RWPE2 (cell line): ENCODE data around the gene HIVEP1.

Experiments
- ATAC-seq: fragments of 200-7000 bp; cut with Tn5 transposase; 3 replicates; pipeline ENCODE4 v1.9.1; 2021; ENCODE audit warnings: low read depth
- DNase-seq: peaks from one replicate; pipeline ENCODE4 v3.0.0-alpha.2; 2020; ENCODE audit warnings: low spot score
- H3K27ac ChIP-seq: fragments of 450-650 bp; 2 replicates; pipeline ENCODE4 v1.5.1; 2017; ENCODE audit warnings: mild to moderate bottlenecking; ENCODE audit not compliant: poor library complexity, severe bottlenecking
- H3K27me3 ChIP-seq: fragments of 250-450 bp; sonication (Bioruptor Pico); 2 replicates; pipeline ENCODE4 v1.5.1; 2021; ENCODE audit warnings: mild to moderate bottlenecking, moderate library complexity; ENCODE audit not compliant: insufficient read depth, poor library complexity, severe bottlenecking
- H3K36me3 ChIP-seq: fragments of 250-450 bp; sonication (Bioruptor Pico); 2 replicates; pipeline ENCODE4 v1.5.1; 2020; ENCODE audit warnings: low read depth, mild to moderate bottlenecking, moderate library complexity
- H3K4me1 ChIP-seq: fragments of 250-450 bp; sonication (Bioruptor Pico); 2 replicates; pipeline ENCODE4 v1.5.1; 2021; ENCODE audit warnings: mild to moderate bottlenecking, moderate library complexity; ENCODE audit not compliant: insufficient read depth, poor library complexity, severe bottlenecking
- H3K4me3 ChIP-seq: fragments of 250-450 bp; sonication (Bioruptor Pico); 2 replicates; pipeline ENCODE4 v1.5.1; 2021; ENCODE audit warnings: mild to moderate bottlenecking, moderate library complexity; ENCODE audit not compliant: severe bottlenecking
- H3K9me3 ChIP-seq: fragments of 250-450 bp; sonication (Bioruptor Pico); 2 replicates; pipeline ENCODE4 v1.5.1; 2021; ENCODE audit warnings: mild to moderate bottlenecking, moderate library complexity; ENCODE audit not compliant: severe bottlenecking
- CTCF ChIP-seq: fragments of 450-650 bp; IDR thresholded peaks from one replicate; pipeline ENCODE4 v1.5.1; 2017; ENCODE audit warnings: mild to moderate bottlenecking, moderate library complexity; ENCODE audit not compliant: poor library complexity, severe bottlenecking

The HIVEP1 gene

GRCh38 chr6:12071064-12071615, 59.0 kb downstream of the HIVEP1 start:
- no peaks in the 10 kb centered on the region for H3K9me3 ChIP-seq
- ATAC-seq: peak; percentile 46; the same call in 2 of the 3 replicates
- peaks cover 14% of the 10 kb centered on the region for H3K4me1 ChIP-seq
- 0 out of 2 replicates have a peak, but pooled peaks cover 3% of the 10 kb centered on the region for H3K36me3 ChIP-seq
- no peak for TF ChIP-seq CTCF
- no peak overlapping the region for H3K4me3 ChIP-seq
- H3K27ac ChIP-seq: no peak overlapping the region
- no peaks in the 10 kb centered on the region for H3K27me3 ChIP-seq
- DNase-seq: no peak

GRCh38 chr6:12075067-12075563, 63.0 kb downstream of the HIVEP1 start:
- Histone ChIP-seq H3K9me3 (no peaks in the 10 kb centered on the region), H3K4me1 (peaks cover 11% of the 10 kb centered on the region), H3K36me3 (no peaks in the 10 kb centered on the region), H3K27ac (no peak overlapping the region), H3K27me3 (no peaks in the 10 kb centered on the region), H3K4me3 (no peak overlapping the region)
- peak; percentile 43 for TF ChIP-seq CTCF
- no peak for DNase-seq
- ATAC-seq: no peak

GRCh38 chr6:12077021-12077710, 65.1 kb downstream of the HIVEP1 start:
- ATAC-seq (no peak), DNase-seq (no peak)
- H3K36me3 ChIP-seq: no peaks in the 10 kb centered on the region
- H3K9me3 ChIP-seq: no peaks in the 10 kb centered on the region
- no peaks in the 10 kb centered on the region for H3K4me1 ChIP-seq
- H3K27ac ChIP-seq: no peak overlapping the region
- no peak overlapping the region for H3K4me3 ChIP-seq
- no peaks in the 10 kb centered on the region for H3K27me3 ChIP-seq
- no peak for TF ChIP-seq CTCF

GRCh38 chr6:12078014-12078413, 65.9 kb downstream of the HIVEP1 start:
- Histone ChIP-seq H3K4me3 (no peak overlapping the region), H3K36me3 (no peaks in the 10 kb centered on the region), H3K9me3 (no peaks in the 10 kb centered on the region), H3K27ac (no peak overlapping the region), H3K4me1 (no peaks in the 10 kb centered on the region), H3K27me3 (no peaks in the 10 kb centered on the region)
- ATAC-seq (no peak), DNase-seq (no peak)
- no peak for TF ChIP-seq CTCF

GRCh38 chr6:12081771-12082170, 69.7 kb downstream of the HIVEP1 start:
- no peak for DNase-seq
- H3K36me3 ChIP-seq: no peaks in the 10 kb centered on the region
- no peak overlapping the region for H3K4me3 ChIP-seq
- TF ChIP-seq CTCF: no peak
- no peaks in the 10 kb centered on the region for H3K27me3 ChIP-seq
- no peaks in the 10 kb centered on the region for H3K9me3 ChIP-seq
- no peaks in the 10 kb centered on the region for H3K4me1 ChIP-seq
- no peak overlapping the region for H3K27ac ChIP-seq
- no peak for ATAC-seq
